ENCODE data around the gene RPP25L.

GRCh38 chr9:34628656-34629490 lies 17.0 kb upstream of the RPP25L start, which contains the start of gene ARID3C:
- TF ChIP-seq RBM22 (IDR thresholded peaks at IDR 0.05; ENCODE audit: low read depth, low read length, poor library complexity, severe bottlenecking) (no peak), SOX6 (IDR thresholded peaks at IDR 0.05) (no peak), MYC (IDR thresholded peaks at IDR 0.05; ENCODE audit: low read depth, low read length) (no peak), MYC (CRISPR knock-in tag; IDR thresholded peaks at IDR 0.05; ENCODE audit: borderline replicate concordance, low read depth) (no peak), CREB1 (IDR thresholded peaks at IDR 0.05) (no peak), CREB1 (CRISPR knock-in tag; IDR thresholded peaks at IDR 0.05) (no peak), POLR2A (conservative IDR thresholded peaks at IDR 0.05) (no peak), ZNF830 (CRISPR knock-in tag; IDR thresholded peaks at IDR 0.05) (no peak)

Measured in K562 (cell line).